Kidney glomerular epithelial cell (primary cell): Measurements from ENCODE around the gene SRD5A1.
"Not testable (repeated sequence)": the region's sequence is repeated elsewhere in the genome, so short reads cannot be mapped to it uniquely, and the experiment has no call there.

Experiments used
- DNase-seq: peaks from one replicate; lab custom pipeline; 2025; lab: John Stamatoyannopoulos, UW

Gene SRD5A1

DNA sequence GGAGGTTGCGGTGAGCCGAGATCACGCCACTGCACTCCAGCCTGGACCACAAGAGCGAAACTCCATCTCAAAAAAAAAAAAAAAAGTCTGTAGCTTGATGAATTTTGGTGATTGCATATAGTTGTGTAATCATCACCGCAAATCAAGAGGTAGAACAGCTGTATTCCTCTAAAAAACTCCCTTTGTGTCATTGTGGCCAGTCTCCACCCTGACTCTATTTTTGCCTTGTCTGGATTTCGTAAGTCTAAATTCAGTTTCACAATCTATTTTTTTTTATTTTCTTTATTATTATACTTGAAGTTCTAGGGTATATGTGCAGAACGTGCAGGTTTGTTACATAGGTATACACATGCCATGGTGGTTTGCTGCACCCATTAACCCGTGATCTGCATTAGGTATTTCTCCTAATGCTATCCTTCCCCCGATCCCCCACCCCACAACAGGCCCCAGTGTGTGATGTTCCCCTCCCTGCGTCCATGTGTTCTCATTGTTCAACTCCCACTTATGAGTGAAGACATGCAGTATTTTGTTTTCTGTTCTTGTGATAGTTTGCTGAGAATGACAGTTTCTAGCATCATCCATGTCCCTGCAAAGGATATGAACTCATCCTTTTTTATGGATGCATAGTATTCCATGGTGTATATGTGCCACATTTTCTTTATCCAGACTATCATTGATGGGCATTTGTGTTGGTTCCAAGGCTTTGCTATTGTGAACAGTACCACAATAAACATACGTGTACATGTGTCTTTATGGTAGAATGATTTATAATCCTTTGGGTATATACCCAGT is 12.5 kb downstream of the SRD5A1 start:
- DNase-seq: not testable (repeated sequence)

DNA sequence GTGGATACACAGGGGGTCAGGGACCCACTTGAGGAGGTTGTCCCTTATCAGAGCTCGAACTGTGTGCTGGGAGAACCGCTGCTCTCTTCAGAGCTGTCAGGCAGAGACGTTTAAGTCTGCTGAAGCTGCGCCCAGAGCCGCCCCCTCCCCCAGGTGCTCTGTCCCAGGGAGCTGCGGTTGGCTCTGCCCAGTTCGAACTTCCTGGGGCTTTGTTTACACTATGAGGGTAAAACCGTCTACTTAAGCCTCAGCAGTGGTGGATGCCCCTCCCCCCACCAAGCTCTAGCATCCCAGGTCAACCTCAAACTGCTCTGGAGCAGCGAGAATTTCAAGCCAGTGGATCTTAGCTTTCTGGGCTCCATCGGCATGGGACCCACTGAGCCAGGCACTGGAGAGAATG is 15.9 kb downstream of the SRD5A1 start:
- no peak for DNase-seq

DNA sequence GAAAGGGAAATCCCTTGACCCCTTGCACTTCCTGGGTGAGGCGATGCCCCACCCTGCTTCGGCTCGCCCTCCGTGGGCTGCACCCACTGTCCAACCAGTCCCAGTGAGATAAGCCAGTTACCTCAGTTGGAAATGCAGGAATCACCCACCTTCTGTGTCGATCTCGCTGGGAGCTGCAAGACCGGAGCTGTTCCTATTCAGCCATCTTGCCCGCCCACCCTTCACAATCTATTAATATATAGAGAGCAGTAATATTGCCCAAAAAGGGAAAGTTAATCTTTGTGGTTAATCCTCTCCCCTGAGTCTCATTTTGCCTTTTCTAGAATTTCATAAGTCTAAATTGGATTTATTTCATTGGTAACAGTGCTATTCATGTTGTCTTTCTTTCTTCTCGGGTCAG is 16.4 kb downstream of the SRD5A1 start:
- DNase-seq: no peak

DNA sequence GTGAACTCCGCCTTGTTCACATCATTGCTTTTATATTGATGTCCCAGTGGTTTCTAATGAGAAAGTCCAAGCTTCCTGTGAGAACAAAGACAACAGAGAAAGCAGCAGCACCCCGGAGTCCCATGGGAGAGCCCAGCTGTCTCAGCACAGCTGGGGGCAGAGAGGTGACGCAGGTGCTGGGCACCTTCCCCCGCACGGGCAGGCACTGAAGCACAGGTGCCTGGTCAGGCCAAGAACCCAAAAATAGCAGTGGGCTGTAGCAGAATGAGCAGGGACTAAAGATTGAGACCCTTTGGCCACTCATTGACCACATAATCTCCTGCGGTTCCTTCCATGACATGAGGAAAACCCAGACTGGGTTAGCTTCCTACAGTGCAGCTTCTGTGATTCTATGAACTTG is 18.8 kb downstream of the SRD5A1 start:
- DNase-seq: no peak

DNA sequence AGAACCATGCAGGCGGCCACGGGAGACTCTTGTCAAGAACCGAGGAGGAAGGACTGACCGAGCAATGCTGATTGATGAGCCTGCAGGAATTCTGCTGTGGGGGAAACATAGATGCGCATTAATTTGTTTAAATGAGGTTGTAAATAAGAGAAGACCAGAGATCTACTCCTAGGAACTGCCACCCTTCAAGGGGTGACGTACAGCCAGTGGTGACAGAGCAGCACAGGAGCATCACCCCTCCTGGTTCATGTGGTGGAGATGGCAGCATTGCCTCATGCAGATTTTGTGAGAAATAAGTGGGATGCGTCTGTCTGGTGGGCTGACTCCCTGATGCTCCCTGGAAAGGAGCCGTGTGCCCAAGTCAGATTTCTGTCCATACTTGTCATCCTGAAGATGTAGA is 22.2 kb downstream of the SRD5A1 start:
- no peak for DNase-seq

DNA sequence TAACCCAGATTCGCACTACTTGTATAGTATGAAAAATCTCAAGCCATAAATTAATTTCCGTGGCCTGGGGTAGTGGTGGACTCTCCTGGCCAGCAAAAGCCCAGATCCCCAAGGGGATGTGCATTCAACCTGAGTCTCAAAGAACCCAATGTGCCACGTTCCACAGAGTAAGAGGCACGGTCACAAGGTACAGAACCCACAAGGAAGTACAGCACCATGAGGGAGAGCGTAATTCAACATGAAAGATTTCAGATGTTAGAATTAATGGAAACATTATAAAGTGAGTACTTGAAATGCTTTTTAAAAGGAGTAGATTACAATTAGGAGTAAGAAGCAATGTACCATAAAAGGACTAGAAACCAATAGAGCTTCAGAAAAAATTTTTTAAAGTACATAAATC is 23.4 kb downstream of the SRD5A1 start:
- DNase-seq: no peak

DNA sequence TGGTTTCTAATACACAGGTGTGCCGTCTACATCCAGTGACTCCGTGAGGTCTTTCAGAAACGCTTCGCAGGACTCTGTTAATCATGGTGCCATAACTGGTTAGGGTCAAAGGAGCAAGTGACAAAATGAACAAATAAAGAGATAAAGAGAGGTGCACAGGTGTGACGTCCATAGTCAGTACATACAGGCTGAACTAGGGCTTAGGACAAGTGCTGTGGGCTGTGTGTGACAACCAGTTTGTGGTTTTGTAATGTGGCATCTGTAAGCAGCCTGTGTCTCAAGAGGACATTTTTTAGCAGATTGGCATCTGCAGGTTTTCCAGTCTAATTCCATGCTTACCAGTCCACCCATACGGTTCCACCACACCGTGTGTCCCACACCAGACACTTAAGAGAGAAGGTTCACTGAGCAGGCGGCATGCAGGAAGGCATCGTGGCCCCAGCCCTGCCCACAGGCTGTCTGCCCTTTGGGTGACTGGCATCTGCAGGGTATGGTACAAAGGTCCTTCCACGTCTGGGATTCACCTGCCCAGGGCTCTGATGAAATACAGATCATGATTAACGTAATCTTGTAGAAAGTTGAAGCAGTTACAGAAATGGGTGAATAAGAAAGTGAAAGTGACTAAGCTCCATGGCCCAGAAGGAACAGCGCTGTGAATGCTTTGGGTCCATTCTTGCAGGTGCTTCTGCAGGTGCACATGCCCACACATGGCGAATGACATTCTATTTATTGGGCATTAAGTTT is 26.9 kb downstream of the SRD5A1 start:
- no peak for DNase-seq

DNA sequence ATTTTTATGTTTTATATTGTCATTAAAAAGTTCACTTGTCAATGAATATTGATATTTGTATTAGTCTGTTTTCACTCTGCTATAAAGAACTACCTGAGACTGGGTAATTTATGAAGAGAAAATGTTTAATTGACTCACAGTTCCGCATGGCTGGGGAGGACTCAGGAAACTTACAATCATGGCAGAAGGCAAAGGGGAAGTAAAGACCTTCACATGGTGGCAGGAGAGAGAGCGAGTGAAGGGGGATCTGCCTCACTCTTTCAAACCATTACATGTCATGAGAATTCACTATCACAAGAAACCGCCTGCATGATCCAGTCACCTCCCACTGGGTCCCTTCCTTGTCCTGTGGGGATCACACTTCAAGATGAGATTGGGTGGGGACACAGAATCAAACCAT is 27.4 kb downstream of the SRD5A1 start:
- DNase-seq: no peak

DNA sequence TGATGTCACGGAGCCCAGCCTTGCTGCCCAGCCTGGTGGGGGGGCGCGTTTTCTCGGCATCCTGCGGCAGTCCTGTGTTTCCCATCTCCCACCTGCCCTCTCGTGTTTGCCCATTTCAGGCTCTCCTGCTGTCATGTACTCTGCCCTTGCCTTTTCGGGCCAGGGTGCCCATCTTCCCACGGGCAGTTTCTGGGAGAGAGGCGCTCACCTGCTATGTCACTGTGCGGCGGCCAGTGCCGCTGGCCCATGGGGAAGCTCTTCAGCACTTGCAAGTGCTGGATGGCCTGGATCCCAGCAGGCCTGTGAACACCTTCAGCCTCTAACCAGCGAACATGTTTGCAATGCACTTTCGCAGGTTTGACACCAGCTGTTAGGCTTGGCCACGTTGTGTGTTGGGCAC is 33.5 kb downstream of the SRD5A1 start:
- no peak for DNase-seq

DNA sequence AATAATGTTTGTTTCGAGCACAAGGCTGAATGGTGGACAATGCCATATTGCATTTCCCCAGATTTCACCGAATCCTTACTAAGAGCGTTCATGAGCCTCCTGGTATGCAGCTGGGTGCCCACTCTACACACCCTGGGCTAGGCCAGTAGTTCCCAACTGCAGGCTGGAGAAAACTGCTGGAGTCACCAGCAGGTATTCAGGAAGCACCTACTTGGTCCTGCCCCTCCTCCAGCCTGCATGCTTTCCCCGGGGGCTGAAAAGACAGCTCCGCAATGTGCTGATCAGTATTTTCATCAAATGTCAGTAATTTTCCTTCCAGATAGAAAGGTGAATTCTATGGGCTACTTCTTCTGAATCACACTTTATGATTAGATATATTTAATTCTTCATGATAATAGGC is 34.4 kb downstream of the SRD5A1 start:
- DNase-seq: no peak

DNA sequence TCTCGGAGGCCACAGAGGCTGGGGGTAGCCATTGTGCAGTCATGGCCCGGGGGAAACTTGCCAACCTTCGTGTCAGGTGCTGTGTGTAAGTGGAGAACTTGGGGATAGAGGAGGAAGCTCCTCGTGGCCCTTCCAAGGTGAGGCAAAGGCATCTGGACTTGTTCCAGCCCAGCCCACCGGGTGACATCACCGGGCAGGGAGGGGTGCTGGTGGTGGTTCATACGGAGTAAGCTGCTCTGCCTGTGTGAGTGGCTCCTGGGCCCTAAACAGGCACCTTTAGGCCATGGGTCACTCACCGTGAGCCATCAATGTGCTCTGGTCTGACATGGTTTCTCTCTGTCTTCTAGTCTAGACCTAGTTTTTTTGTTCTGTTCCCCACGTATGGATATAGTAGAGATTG is 35.5 kb downstream of the SRD5A1 start:
- DNase-seq: not testable (repeated sequence)

DNA sequence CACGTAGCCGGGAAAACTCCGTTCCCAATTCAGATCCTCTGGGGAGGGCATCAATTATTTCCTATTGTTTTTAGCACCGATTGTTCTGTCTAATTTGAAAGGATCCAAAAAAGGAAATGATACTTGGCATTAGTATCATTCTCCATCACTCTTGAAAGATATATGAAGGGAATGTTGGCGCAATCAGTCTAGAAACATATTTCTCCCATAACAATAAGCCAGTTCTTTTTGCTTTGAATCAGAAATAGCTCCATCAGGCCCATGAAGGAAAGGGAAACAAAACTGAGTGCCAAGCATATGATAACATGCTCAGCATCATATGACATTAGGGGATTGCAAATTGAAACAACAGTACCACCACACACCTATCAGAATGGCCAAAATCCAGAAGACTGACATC is 39.8 kb downstream of the SRD5A1 start:
- no peak for DNase-seq

DNA sequence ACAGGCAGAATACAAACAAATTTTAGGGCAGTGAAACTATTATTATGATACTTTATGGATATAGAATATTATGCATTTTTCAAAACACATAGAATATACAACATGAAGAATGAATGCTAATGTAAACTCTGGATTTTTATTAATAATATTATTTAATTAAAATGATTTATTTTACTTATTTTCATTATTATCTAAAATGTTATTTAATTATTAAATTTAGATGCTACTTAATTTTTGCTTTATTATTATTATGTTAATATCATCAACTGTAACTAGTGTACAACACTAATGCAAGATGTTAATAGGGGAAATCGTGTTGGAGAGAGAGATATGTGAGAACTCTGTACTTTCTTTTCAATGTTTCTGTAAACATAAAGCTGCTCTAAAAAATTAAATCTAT is 40.7 kb downstream of the SRD5A1 start:
- no peak for DNase-seq

DNA sequence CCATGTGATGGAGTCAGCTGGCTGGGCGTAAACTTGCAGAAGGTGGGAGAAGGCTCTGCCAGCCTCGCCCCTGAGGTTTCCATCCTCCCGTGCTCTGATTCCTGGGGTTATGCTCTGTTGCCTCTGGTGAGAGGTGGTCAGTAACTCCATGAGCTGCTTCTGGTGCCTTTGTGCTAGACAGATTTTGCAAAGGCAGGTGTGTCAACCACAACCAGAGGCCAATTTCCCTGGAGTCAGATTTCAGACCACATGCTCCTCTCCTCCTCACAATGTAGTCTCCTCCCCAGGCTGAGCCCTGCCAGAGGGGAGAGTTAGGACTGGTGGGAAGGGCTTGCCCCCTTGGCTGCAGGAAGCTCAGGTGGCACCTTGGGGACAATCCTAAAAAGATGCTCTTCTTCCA is 41.2 kb downstream of the SRD5A1 start:
- DNase-seq: no peak

DNA sequence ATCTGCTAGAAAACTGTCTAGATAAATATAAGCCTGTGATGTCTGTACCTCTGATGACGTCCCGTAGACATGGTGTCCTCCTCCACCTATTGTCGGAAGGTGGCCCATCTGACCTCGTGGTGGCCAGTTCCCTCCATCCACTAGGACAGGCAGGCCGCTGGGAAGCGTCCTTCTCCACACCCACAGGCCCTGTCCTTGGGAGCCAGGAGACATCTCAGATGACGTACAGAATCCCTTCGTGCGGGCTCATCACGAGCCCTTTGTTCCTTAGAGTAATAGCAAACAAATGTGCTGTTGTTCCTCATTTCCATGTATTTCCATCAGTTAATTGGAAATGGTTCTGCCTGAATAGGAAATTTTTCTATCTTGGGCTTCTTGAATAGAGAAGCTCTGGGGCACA is 41.6 kb downstream of the SRD5A1 start:
- no peak for DNase-seq

DNA sequence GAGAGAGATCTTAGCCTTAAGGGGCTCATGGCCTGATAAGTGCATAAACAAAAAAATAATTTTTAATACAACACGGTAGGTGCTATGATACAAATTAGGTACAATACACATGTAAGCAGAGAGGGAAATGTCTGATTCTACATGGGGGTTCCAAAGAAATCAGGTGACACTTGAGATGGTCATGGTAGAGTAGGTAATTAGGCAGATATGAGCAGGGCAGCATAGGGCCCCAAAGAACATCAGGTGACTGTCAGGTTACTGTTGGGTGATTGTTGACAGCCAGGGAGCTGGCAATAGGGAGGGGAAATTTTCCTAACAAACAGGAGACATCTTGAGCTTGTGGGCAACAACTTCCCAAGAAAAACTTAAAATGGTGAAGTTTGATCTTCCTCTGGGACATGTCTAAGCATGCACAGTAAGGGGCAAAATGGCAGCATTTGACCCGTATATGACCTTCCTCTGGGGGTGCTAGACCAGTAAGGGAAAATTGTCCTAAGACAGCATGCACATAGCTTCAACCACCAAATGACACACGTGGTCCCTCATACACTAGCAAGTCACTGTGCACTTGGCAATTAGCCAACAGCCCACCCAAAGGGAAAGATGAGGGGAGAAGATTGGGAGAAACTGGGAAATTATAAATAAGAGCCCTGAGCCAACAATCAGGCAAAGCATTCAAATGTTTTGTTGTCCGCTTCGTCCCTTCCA is 42.7 kb downstream of the SRD5A1 start:
- no peak for DNase-seq

DNA sequence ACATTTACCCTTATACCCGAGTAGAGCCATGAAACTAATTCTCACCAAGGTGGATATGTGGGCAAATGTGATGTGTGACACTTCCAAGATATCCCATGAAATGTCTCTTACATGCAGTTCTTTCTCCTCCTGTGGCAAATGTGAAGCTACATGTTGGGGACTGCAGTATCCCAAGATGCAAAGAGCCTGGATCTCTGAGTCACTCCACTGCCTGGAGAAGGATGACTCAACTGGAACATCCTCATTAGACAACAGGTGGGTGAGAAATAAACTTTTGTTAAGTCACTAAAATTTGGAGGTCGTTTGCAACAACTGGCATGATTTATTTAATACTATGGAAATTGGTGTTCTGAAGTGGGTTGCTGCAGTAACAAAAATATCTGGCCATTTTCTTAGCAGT is 43.5 kb downstream of the SRD5A1 start:
- no peak for DNase-seq

DNA sequence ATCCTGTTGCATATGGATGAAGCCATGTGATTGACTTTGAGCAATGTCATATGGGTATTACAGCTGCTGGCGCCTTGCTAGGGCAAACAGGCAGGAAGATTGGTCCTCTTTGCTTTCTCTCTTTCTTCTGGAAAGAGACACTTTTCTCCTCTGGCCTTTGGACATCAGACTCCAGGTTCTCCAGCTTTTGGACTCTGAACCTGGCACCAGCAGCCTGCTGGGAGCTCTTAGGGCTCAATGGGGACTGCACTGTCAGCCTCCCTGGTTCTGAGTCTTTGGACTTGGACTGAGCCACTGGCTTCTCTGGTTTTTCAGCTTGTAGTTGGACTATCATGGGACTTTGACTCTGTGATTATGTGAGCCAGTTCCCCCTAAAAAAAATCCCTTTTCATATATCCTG is 45.1 kb downstream of the SRD5A1 start:
- DNase-seq: no peak

DNA sequence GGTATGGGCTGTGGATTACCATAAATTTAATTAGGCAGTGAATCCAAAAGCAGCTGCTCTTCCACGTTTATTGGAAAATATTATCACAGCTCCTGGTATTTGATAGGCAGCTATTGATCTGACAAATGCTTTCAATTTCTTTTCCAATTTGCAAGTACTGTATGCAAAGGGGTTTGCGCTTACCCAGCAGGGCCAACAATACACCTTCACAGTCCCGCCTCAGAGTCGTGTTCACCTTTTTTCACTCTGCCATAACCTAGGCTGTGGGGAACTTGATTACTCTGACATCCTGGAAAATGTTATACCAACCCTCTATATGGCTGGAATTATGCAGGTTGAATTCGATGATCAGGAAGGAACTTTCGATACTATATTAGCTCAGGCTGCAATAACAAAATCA is 47.7 kb downstream of the SRD5A1 start:
- DNase-seq: no peak

DNA sequence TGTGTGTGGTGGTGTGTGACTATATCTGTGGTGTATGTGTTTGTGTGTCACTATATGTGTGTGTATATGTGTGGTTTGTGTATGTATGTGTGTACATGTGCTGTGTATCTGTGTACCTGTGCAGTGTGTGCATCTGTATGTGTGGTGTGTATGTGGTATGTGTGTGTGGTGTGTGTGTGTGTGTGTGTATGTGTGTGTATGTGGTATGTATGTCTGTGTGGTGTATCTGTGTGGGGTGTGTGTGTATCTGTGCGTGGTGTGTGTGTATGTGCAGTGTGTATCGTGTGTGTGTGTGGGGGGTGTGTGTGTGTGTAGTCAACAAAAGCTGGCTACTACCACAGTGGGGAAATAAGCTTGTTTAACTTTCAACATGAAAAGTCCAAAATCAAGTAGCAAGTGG is 48.4 kb downstream of the SRD5A1 start:
- no peak for DNase-seq

DNA sequence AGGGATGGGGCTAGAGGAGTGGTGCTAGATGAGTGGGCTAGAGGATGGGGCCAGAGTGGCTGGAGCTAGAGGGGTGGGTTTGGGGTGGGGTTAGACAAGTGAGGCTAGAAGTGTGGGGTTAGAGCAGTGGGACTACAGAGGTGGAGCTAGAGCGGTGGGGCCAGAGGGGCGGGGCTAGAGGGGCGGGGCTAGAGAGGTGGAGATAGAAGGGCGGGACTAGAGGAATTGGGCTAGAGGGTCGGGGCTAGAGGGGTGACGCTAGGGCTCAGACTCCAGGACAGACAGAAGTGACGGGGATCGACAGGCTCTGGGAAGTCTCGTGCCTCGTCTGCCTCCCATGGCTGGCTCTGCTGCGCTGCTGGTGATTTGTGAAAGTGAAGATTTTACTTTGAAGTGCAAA is 49.0 kb downstream of the SRD5A1 start:
- DNase-seq: no peak

DNA sequence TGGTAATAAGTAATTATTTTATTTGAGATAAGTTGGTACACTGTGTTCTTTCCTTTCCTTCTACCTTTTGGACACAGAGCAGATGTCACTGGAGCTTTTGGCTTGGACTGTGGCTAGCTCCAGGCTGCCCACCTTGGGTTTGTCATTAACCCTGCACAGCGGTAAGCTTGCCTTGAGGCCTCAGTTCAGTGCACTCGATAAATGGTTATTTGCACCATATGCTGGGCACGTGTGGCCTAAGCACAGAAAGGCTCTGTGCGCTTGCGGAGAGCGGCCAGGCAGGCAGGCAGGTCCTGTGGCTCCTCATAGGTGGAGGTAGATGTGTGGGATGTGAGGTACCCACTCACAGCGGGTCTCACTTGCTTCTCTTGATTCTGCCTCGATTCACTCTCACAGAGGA is 50.0 kb downstream of the SRD5A1 start:
- no peak for DNase-seq

DNA sequence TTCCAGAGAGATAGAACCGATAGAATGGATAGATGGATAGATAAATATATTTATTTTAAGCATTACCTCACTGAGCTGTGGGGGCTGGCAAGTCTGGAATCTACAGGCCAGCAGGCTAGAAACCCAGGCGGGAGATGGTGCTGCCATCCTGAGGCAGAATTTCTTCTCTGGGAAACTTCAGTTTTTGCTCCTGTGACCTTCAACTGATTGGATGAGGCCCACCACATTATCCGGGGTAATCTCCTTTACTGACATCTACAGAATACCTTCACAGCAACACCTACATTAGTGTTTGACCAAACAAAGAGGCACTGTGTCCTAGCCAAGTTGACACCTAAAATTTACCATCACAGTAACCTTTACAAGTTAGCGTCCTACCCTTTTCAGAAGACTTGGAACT is 50.8 kb downstream of the SRD5A1 start:
- DNase-seq: no peak
